ENCODE measurements around the gene ACY1. TPM values are rescaled to one million over a fixed set of nuclear protein-coding genes. Genes with fewer than 3 reads are reported as not detected.

The ACY1 gene
- total and polyA plus RNA-seq, 2 of the 13 experiments (the other 11 are each of a cell fraction or from before 2014, with no cell fraction given): 113 to 162 TPM

GRCh38 chr3:52004163-52004787 lies 20.9 kb downstream of the ACY1 start (continued):
- TF ChIP-seq ZNF276 (CRISPR knock-in tag; IDR thresholded peaks at IDR 0.05; ENCODE audit: low read depth) (no peak), ZNF142 (CRISPR knock-in tag; IDR thresholded peaks at IDR 0.05) (no peak)

Measured in HepG2 (cell line).